H1 (cell line): Measurements from ENCODE around the gene BCAS4. TPM values are rescaled to one million over a fixed set of nuclear protein-coding genes. Genes with fewer than 3 reads are reported as not detected.

Source experiments
- BCL11A ChIP-seq, 2 experiments: IDR thresholded peaks; one replicate each; pipeline ENCODE4 v1.6.1; 2011; ENCODE audit warnings: low read depth in 2 of 2, low read length in 2 of 2, mild to moderate bottlenecking in 2 of 2
- CEBPB ChIP-seq: IDR thresholded peaks from 2 replicates; pipeline ENCODE4 v1.6.1; 2012; ENCODE audit warnings: low read depth, low read length
- CHD1 ChIP-seq: IDR thresholded peaks from 2 replicates; pipeline ENCODE4 v1.6.1; 2012; ENCODE audit warnings: low read depth, low read length, improper control_type of control experiment
- CTBP2 ChIP-seq: IDR thresholded peaks from 2 replicates; pipeline ENCODE4 v1.7.0; 2011; ENCODE audit warnings: borderline replicate concordance, mild to moderate bottlenecking, moderate library complexity, mixed read lengths, low read length; ENCODE audit not compliant: insufficient read depth, insufficient read length
- EGR1 ChIP-seq: IDR thresholded peaks from 2 replicates; pipeline ENCODE4 v1.6.1; 2011; ENCODE audit warnings: low read depth, low read length, borderline replicate concordance
- EP300 ChIP-seq, 2 experiments: IDR thresholded peaks; 1 replicate in 1 of 2; 2 replicates in 1 of 2; pipeline ENCODE4 v1.6.1; 2011 to 2012; ENCODE audit warnings: low read depth in 2 of 2, low read length in 2 of 2, mild to moderate bottlenecking in 2 of 2, borderline replicate concordance in 1 of 2, inconsistent platforms in 1 of 2, moderate library complexity in 1 of 2
- GABPA ChIP-seq: IDR thresholded peaks from 2 replicates; pipeline ENCODE4 v1.6.1; 2011; ENCODE audit warnings: mild to moderate bottlenecking, low read length, moderate library complexity, borderline replicate concordance; ENCODE audit not compliant: insufficient read depth
- PHF8 ChIP-seq: fragments of 200-600 bp; sonication (generic); conservative IDR thresholded peaks from 2 replicates; pipeline ENCODE4 v1.7.1; 2012; ENCODE audit warnings: low read depth, mild to moderate bottlenecking, inconsistent platforms, low read length, moderate library complexity
- RBBP5 ChIP-seq: IDR thresholded peaks from 2 replicates; pipeline ENCODE4 v1.7.1; 2012; ENCODE audit warnings: low read depth, mild to moderate bottlenecking, inconsistent platforms, low read length, moderate library complexity, borderline replicate concordance
- RFX5 ChIP-seq: IDR thresholded peaks from 2 replicates; pipeline ENCODE4 v1.6.1; 2011; ENCODE audit warnings: low read depth, low read length, improper control_type of control experiment, borderline replicate concordance
- RNF2 ChIP-seq: fragments of 200-900, 300-1000 bp; sonication (generic); IDR thresholded peaks from 2 replicates; pipeline ENCODE4 v1.7.1; 2016; ENCODE audit warnings: borderline replicate concordance, low read depth, mild to moderate bottlenecking, antibody characterized with exemption, low read length; ENCODE audit not compliant: poor library complexity, severe bottlenecking; ENCODE audit errors: missing control alignments
- SIRT6 ChIP-seq: IDR thresholded peaks from one replicate; pipeline ENCODE4 v1.7.1; 2012; ENCODE audit warnings: low read length, inconsistent platforms
- SIX5 ChIP-seq: IDR thresholded peaks from 2 replicates; pipeline ENCODE4 v1.6.1; 2011; ENCODE audit warnings: mild to moderate bottlenecking, low read depth, low read length
- TAF1 ChIP-seq: IDR thresholded peaks from 2 replicates; pipeline ENCODE4 v1.6.1; 2011; ENCODE audit warnings: mild to moderate bottlenecking, low read depth, low read length
- ZNF274 ChIP-seq: IDR thresholded peaks from 2 replicates; pipeline ENCODE4 v1.7.0; 2012; ENCODE audit warnings: low read length, borderline replicate concordance; ENCODE audit errors: extremely low read depth
- polyA plus RNA-seq, 7 experiments: library from polyadenylated mRNA; depleted of rRNA in 3 of 7; stranded (reverse) in 5 of 7; unstranded in 2 of 7; fragments of >200 nt in 5 of 7; fragments of 200-250 nt in 2 of 7; gene quantifications; 1 replicate in 5 of 7; 2 replicates in 1 of 7; 4 replicates in 1 of 7; pipeline versions ENCODE4 v1.2.1 to v1.2.3, GENCODE V29; 2011 to 2013; ENCODE audit warnings: missing spikeins in 2 of 7, mixed read lengths in 2 of 7
- total RNA-seq: library from RNA; stranded (reverse); fragmentation: NEBNext Ultra II Directional; extraction: Animal tissue kit (Norgen Biotek cat#: 25700); gene quantifications from 2 replicates; pipeline ENCODE4 v1.2.1, GENCODE V29; 2021
- TF ChIP-seq, protein P1 (sequence below), 3 experiments: IDR thresholded peaks; 1 replicate in 2 of 3; 2 replicates in 1 of 3; pipeline versions ENCODE4 v1.5.1 to v1.6.1; 2011; ENCODE audit warnings: low read length in 3 of 3, mild to moderate bottlenecking in 3 of 3, inconsistent platforms in 2 of 3, low read depth in 1 of 3, moderate library complexity in 1 of 3; ENCODE audit not compliant: insufficient read depth in 1 of 3; ENCODE audit errors: control extremely low read depth in 1 of 3
- TF ChIP-seq, protein P2 (sequence below): IDR thresholded peaks from 2 replicates; pipeline ENCODE4 v1.6.1; 2011; ENCODE audit warnings: low read depth, mild to moderate bottlenecking, low read length; ENCODE audit not compliant: insufficient read depth
- TF ChIP-seq, protein P3 (sequence below): IDR thresholded peaks from 2 replicates; pipeline ENCODE4 v1.6.1; 2012; ENCODE audit warnings: low read length, inconsistent platforms

Gene BCAS4
- total and polyA plus RNA-seq, 2 of the 8 experiments (the other 6 are each of a cell fraction or from before 2014, with no cell fraction given) = 21.2 to 23.6 TPM

DNA sequence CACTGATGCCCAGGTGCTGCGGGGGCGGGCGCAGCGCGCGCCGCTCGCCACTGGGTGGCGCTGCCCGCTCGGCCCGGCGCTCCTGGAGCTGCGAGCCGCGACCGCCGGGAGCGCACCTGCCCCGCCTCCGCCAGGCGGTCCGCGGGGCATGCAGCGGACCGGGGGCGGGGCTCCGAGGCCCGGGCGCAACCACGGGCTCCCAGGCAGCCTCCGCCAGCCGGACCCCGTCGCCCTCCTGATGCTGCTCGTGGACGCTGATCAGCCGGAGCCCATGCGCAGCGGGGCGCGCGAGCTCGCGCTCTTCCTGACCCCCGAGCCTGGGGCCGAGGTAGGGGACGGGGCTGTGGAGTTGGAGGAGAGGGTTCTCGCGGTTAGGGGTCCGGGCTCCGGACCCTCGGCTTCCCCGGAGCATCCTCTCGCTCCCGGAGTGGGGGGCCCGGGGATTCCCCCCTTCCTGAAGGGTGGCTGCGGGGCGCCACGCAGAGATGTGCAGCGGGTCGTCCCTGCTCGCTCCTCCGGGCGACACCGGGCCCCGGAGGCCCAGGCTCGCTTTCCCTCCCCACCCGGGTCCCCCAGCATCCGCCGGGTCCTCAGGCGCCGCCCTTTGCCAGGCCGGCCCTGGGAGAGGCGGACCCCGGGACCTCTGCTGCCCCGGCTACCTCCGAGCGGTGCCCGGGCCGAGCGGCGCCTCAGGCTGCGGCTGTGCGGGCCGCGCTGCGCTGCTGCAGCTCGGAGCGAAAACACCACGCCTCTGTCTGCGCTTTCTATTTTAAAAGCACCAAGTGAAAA is at the start of gene BCAS4 (continued):
- TF ChIP-seq, protein P1, sequence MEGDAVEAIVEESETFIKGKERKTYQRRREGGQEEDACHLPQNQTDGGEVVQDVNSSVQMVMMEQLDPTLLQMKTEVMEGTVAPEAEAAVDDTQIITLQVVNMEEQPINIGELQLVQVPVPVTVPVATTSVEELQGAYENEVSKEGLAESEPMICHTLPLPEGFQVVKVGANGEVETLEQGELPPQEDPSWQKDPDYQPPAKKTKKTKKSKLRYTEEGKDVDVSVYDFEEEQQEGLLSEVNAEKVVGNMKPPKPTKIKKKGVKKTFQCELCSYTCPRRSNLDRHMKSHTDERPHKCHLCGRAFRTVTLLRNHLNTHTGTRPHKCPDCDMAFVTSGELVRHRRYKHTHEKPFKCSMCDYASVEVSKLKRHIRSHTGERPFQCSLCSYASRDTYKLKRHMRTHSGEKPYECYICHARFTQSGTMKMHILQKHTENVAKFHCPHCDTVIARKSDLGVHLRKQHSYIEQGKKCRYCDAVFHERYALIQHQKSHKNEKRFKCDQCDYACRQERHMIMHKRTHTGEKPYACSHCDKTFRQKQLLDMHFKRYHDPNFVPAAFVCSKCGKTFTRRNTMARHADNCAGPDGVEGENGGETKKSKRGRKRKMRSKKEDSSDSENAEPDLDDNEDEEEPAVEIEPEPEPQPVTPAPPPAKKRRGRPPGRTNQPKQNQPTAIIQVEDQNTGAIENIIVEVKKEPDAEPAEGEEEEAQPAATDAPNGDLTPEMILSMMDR (IDR thresholded peaks at IDR 0.05; ENCODE audit: control extremely low read depth in 1 of 3, insufficient read depth in 1 of 3, low read depth in 1 of 3, low read length in 3 of 3) = peak; percentile 89 to 99 (median 95)
- TF ChIP-seq BCL11A (IDR thresholded peaks at IDR 0.05; ENCODE audit: low read depth in 2 of 2, low read length in 2 of 2) (no peak), CTBP2 (peak; percentile 22), RFX5 (no peak), EGR1 (peak; percentile 100), RBBP5 (peak; percentile 88; the same call in 1 of the 2 replicates), ZNF274 (no peak), GABPA (no peak), CEBPB (no peak), PHF8 (peak; percentile 42), SIRT6 (no peak), SIX5 (no peak), RNF2 (no peak), TAF1 (peak; percentile 44; the same call in 1 of the 2 replicates), CHD1 (no peak), EP300 (IDR thresholded peaks at IDR 0.05; ENCODE audit: borderline replicate concordance in 1 of 2, low read depth in 2 of 2, low read length in 2 of 2) (peak in 1 of 2 experiments; percentile 29; a peak in 1 of 3 replicates)
- TF ChIP-seq, protein P2, sequence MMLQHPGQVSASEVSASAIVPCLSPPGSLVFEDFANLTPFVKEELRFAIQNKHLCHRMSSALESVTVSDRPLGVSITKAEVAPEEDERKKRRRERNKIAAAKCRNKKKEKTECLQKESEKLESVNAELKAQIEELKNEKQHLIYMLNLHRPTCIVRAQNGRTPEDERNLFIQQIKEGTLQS = no peak
- TF ChIP-seq, protein P3, sequence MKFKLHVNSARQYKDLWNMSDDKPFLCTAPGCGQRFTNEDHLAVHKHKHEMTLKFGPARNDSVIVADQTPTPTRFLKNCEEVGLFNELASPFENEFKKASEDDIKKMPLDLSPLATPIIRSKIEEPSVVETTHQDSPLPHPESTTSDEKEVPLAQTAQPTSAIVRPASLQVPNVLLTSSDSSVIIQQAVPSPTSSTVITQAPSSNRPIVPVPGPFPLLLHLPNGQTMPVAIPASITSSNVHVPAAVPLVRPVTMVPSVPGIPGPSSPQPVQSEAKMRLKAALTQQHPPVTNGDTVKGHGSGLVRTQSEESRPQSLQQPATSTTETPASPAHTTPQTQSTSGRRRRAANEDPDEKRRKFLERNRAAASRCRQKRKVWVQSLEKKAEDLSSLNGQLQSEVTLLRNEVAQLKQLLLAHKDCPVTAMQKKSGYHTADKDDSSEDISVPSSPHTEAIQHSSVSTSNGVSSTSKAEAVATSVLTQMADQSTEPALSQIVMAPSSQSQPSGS = no peak
